ENCODE measurements around the gene CXorf65. TPM values are rescaled to one million over a fixed set of nuclear protein-coding genes. Genes with fewer than 3 reads are reported as not detected.

CXorf65 gene
- 10 to 100 TPM; 17.3 to 20.0 TPM for total RNA-seq

- H3K27ac Mint-ChIP-seq, result peak within 1 kb of the TSS; percentile 99
- peaks cover 52% of the 10 kb centered on the region for H3K4me1 Mint-ChIP-seq (ENCODE audit: low read depth)
- POLR2A ChIA-PET, result interaction anchor here (1.7 to 2.1 kb wide), 2 partner anchors 10 to 12 kb away, joined by 5 to 9 read pairs; partner anchors contain the start of genes FOXO4 and MED12
- peaks cover 71% of the 10 kb centered on the region for H3K36me3 Mint-ChIP-seq (ENCODE audit: low read depth)
- no peaks in the 10 kb centered on the region for H3K9me3 Mint-ChIP-seq
- no peaks in the 10 kb centered on the region for H3K27me3 Mint-ChIP-seq
- intact Hi-C loops (cut with micrococcal nuclease), result loop anchor here (10.0 kb wide), 2 partner anchors 148 to 428 kb away; partner anchors contain the start of genes OGT and ZMYM3
- peak within 1 kb of the TSS; percentile 88 for H3K4me3 Mint-ChIP-seq
- CTCF ChIA-PET, result interaction anchor here (0.9 kb wide), 1 partner anchor 23 kb away, joined by 3 read pairs; no protein-coding TSS in a partner anchor
- TF ChIP-seq CTCF (IDR thresholded peaks at IDR 0.05), result no peak
- ATAC-seq (peak; percentile 53), DNase-seq (peak; percentile 54)
Observed at GRCh38 chrX:71106427-71106826, at the start of gene CXorf65. CXorf65 (minus strand) TSS chrX:71106740; CDS start chrX:71106556, 184 bp downstream.

- H3K27ac Mint-ChIP-seq, result no peak overlapping the region
- H3K27me3 Mint-ChIP-seq, result no peaks in the 10 kb centered on the region
- TF ChIP-seq CTCF (IDR thresholded peaks at IDR 0.05), result no peak
- intact Hi-C loops (cut with micrococcal nuclease), result no loop called here
- ATAC-seq (no peak), DNase-seq (no peak)
- ChIA-PET POLR2A (no interaction called here), CTCF (no interaction called here)
- no peak overlapping the region for H3K4me3 Mint-ChIP-seq
- H3K9me3 Mint-ChIP-seq, result no peaks in the 10 kb centered on the region
- peaks cover 3% of the 10 kb centered on the region for H3K4me1 Mint-ChIP-seq (ENCODE audit: low read depth)
- no peaks in the 10 kb centered on the region for H3K36me3 Mint-ChIP-seq (ENCODE audit: low read depth)
Observed at GRCh38 chrX:71154641-71155040, 48.1 kb upstream of the CXorf65 start.

- POLR2A ChIA-PET, result no interaction called here
- no peaks in the 10 kb centered on the region for H3K9me3 Mint-ChIP-seq
- no peak overlapping the region for H3K27ac Mint-ChIP-seq
- no peaks in the 10 kb centered on the region for H3K36me3 Mint-ChIP-seq (ENCODE audit: low read depth)
- intact Hi-C loops (cut with micrococcal nuclease), result no loop called here
- no peak for TF ChIP-seq CTCF (IDR thresholded peaks at IDR 0.05)
- H3K27me3 Mint-ChIP-seq, result no peaks in the 10 kb centered on the region
- CTCF ChIA-PET, result no interaction called here
- no peak for ATAC-seq
- DNase-seq, result no peak
- H3K4me1 Mint-ChIP-seq (ENCODE audit: low read depth), result peaks cover under 1% of the 10 kb centered on the region
- no peak overlapping the region for H3K4me3 Mint-ChIP-seq
Observed at GRCh38 chrX:71154196-71154595, 47.7 kb upstream of the CXorf65 start.

GRCh38 chrX:71151366-71151765 is 44.8 kb upstream of the CXorf65 start:
- no peak for TF ChIP-seq CTCF (IDR thresholded peaks at IDR 0.05)
- POLR2A ChIA-PET, result no interaction called here
- peaks cover 2% of the 10 kb centered on the region for H3K4me1 Mint-ChIP-seq (ENCODE audit: low read depth)
- ATAC-seq (no peak), DNase-seq (no peak)
- intact Hi-C loops (cut with micrococcal nuclease), result no loop called here
- H3K4me3 Mint-ChIP-seq, result no peak overlapping the region
- CTCF ChIA-PET, result no interaction called here
- no peaks in the 10 kb centered on the region for H3K9me3 Mint-ChIP-seq
- H3K27me3 Mint-ChIP-seq, result no peaks in the 10 kb centered on the region
- H3K27ac Mint-ChIP-seq, result no peak overlapping the region
- H3K36me3 Mint-ChIP-seq (ENCODE audit: low read depth), result no peaks in the 10 kb centered on the region

GRCh38 chrX:71148278-71148663 is 41.7 kb upstream of the CXorf65 start:
- CTCF ChIA-PET, result interaction anchor here (1.4 kb wide), 1 partner anchor 19 kb away, joined by 3 read pairs; no protein-coding TSS in a partner anchor
- ATAC-seq (no peak), DNase-seq (no peak)
- H3K4me1 Mint-ChIP-seq (ENCODE audit: low read depth), result peaks cover 7% of the 10 kb centered on the region
- H3K36me3 Mint-ChIP-seq (ENCODE audit: low read depth), result no peaks in the 10 kb centered on the region
- no peaks in the 10 kb centered on the region for H3K9me3 Mint-ChIP-seq
- intact Hi-C loops (cut with micrococcal nuclease), result no loop called here
- POLR2A ChIA-PET, result interaction anchor here (1.2 kb wide), 1 partner anchor 48 kb away, joined by 3 read pairs; no protein-coding TSS in a partner anchor
- no peak overlapping the region for H3K4me3 Mint-ChIP-seq
- no peak overlapping the region for H3K27ac Mint-ChIP-seq
- H3K27me3 Mint-ChIP-seq, result no peaks in the 10 kb centered on the region
- TF ChIP-seq CTCF (IDR thresholded peaks at IDR 0.05), result no peak
